Stimulated activated naive CD8-positive, alpha-beta T cell treated with anti-CD3 and anti-CD28 coated beads, Interleukin-15, Interleukin-2, amounts not matched to agents 100 ng/mL and 50 ng/mL, for 24 hours (primary cell): ENCODE measurements around the gene NFATC2.

Experiments
- H3K27ac Mint-ChIP-seq: one replicate; pipeline ENCODE4 v1.8.0; 2021; ENCODE audit warnings: mild to moderate bottlenecking, mixed read lengths
- H3K27me3 Mint-ChIP-seq: one replicate; pipeline ENCODE4 v1.8.0; 2021; ENCODE audit warnings: mixed read lengths
- H3K36me3 Mint-ChIP-seq: one replicate; pipeline ENCODE4 v1.8.0; 2021; ENCODE audit warnings: low read depth, mixed read lengths
- H3K4me1 Mint-ChIP-seq: one replicate; pipeline ENCODE4 v1.8.0; 2021; ENCODE audit warnings: low read depth, mixed read lengths
- H3K4me3 Mint-ChIP-seq: one replicate; pipeline ENCODE4 v1.8.0; 2021; ENCODE audit warnings: mild to moderate bottlenecking, mixed read lengths
- H3K9me3 Mint-ChIP-seq: one replicate; pipeline ENCODE4 v1.8.0; 2021; ENCODE audit warnings: mixed read lengths

NFATC2 gene

DNA sequence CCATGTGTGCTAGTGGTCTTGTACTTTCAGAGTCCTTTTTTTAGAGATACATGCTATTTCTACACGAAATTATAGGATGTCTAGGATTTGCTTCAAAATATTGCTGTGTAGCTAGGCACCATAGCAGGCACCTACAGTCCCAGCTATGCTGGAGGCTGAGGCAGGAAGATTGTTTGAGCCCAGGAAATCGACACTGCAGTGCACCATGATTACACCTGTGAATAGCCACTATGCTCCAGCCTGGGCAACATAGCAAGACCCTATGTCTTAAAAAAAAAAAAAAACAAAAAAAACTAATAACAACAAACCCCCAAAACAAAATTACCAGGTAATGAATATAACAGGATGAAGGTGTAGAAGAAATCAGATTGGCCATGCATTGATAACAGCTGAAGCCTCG lies 121.7 kb downstream of the NFATC2 start:
- Mint-ChIP-seq H3K4me3 (no peak overlapping the region), H3K4me1 (peaks cover 78% of the 10 kb centered on the region), H3K27me3 (no peaks in the 10 kb centered on the region), H3K36me3 (peaks cover 68% of the 10 kb centered on the region), H3K27ac (no peak overlapping the region), H3K9me3 (no peaks in the 10 kb centered on the region)

DNA sequence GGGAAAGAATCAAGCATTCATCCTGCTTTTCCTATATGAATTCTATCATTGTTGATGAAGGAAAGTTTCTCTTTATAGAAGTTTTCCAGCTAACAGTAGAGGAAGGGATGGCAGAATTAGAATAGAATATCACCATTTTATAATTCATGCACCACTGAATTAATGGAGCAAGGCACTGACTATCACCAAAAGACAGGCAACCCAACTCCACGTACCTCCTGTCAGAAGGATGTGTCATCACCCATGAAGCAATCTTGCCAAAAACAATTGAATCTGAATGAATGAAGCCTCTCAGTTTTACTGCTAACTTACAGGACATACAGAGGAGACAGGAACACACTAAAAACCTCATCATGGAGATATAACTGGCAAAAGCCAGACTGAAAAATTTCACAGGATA lies 122.4 kb downstream of the NFATC2 start:
- peaks cover 78% of the 10 kb centered on the region for H3K4me1 Mint-ChIP-seq
- peak overlapping the region; percentile 50 for H3K27ac Mint-ChIP-seq
- no peaks in the 10 kb centered on the region for H3K9me3 Mint-ChIP-seq
- no peaks in the 10 kb centered on the region for H3K27me3 Mint-ChIP-seq
- peaks cover 67% of the 10 kb centered on the region for H3K36me3 Mint-ChIP-seq
- no peak overlapping the region for H3K4me3 Mint-ChIP-seq

DNA sequence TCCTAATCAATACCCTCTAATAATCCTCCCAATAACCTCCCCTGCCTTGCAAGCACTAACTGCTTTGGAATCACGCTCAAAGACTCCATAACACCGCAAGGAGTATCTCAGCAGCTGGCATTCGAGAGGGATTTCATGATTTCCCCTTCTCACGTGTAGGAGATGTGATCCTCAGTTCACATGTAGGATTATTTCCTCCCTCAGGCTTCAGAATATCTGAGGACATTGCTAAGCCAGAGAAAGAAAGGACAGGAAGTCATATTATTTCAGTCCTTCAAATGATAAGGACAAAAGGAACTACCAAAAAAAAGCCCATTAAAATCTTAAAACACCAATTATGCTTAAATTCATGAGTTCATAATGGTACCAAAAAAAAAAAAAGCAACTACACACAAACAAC lies 122.9 kb downstream of the NFATC2 start:
- H3K4me3 Mint-ChIP-seq = no peak overlapping the region
- H3K27ac Mint-ChIP-seq = peak overlapping the region; percentile 68
- H3K9me3 Mint-ChIP-seq = no peaks in the 10 kb centered on the region
- H3K36me3 Mint-ChIP-seq = peaks cover 65% of the 10 kb centered on the region
- H3K4me1 Mint-ChIP-seq = peaks cover 78% of the 10 kb centered on the region
- H3K27me3 Mint-ChIP-seq = no peaks in the 10 kb centered on the region

- H3K27me3 Mint-ChIP-seq = no peaks in the 10 kb centered on the region
- H3K27ac Mint-ChIP-seq = peak overlapping the region; percentile 68
- no peak overlapping the region for H3K4me3 Mint-ChIP-seq
- H3K4me1 Mint-ChIP-seq = peaks cover 78% of the 10 kb centered on the region
- H3K9me3 Mint-ChIP-seq = no peaks in the 10 kb centered on the region
- H3K36me3 Mint-ChIP-seq = peaks cover 63% of the 10 kb centered on the region
Observed at GRCh38 chr20:51419231-51419630, 123.3 kb downstream of the NFATC2 start.

DNA sequence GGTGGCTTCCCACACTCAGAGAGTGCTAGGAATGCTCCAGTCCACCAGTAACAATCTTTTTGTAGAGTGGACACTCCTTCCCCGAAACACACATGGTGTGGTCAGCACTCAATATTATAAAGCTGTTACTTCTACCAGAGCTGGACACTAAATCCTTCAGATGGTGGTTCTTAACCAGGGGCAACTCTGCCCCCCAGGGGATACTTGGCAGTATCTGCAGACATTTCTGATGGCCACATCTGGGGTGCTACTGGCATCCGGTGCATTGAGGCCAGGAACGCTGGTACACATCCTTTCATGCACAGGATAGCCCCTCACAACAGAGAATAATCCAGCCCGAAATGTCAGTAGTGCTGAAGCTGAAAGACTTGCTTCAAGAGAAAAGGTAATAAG lies 124.4 kb downstream of the NFATC2 start:
- Mint-ChIP-seq H3K36me3 (peaks cover 57% of the 10 kb centered on the region), H3K27ac (peak overlapping the region; percentile 49), H3K4me3 (no peak overlapping the region), H3K27me3 (no peaks in the 10 kb centered on the region), H3K4me1 (peaks cover 76% of the 10 kb centered on the region), H3K9me3 (no peaks in the 10 kb centered on the region)

- Mint-ChIP-seq H3K4me1 (peaks cover 74% of the 10 kb centered on the region), H3K36me3 (peaks cover 56% of the 10 kb centered on the region), H3K4me3 (peak overlapping the region; percentile 8), H3K9me3 (no peaks in the 10 kb centered on the region), H3K27ac (peak overlapping the region; percentile 81), H3K27me3 (no peaks in the 10 kb centered on the region)
Observed at GRCh38 chr20:51417250-51418136, 125.0 kb downstream of the NFATC2 start.

- H3K9me3 Mint-ChIP-seq = no peaks in the 10 kb centered on the region
- H3K27me3 Mint-ChIP-seq = no peaks in the 10 kb centered on the region
- peak overlapping the region; percentile 81 for H3K27ac Mint-ChIP-seq
- H3K36me3 Mint-ChIP-seq = peaks cover 48% of the 10 kb centered on the region
- peak overlapping the region; percentile 8 for H3K4me3 Mint-ChIP-seq
- peaks cover 74% of the 10 kb centered on the region for H3K4me1 Mint-ChIP-seq
Observed at GRCh38 chr20:51416532-51417249, 125.8 kb downstream of the NFATC2 start.

DNA sequence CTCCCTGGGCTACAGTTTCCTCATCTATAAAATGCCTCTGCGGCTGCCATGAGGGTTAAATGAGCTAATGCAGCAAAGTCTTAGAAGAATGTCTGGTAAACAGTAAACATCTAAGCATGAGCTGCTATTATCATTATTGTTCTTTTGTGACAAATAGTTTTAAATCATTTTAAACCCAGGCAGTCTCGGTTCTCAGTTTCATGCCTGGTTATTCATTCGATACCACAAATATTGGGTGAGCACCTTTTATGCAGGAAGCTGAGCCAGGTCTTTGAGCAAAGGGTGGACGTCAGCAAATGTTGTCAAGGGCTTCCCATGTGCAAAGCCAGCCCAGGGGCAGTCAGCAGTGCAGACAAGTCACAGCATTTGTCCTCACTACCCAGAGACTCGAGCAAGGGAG lies 128.7 kb downstream of the NFATC2 start:
- Mint-ChIP-seq H3K4me3 (peak overlapping the region; percentile 17), H3K36me3 (peaks cover 31% of the 10 kb centered on the region), H3K9me3 (no peaks in the 10 kb centered on the region), H3K27me3 (no peaks in the 10 kb centered on the region), H3K4me1 (peaks cover 81% of the 10 kb centered on the region), H3K27ac (peak overlapping the region; percentile 55)

- no peaks in the 10 kb centered on the region for H3K27me3 Mint-ChIP-seq
- H3K4me1 Mint-ChIP-seq = peaks cover 82% of the 10 kb centered on the region
Observed at GRCh38 chr20:51412951-51413481, 129.5 kb downstream of the NFATC2 start.

GRCh38 chr20:51412333-51412871 lies 130.1 kb downstream of the NFATC2 start:
- Mint-ChIP-seq H3K27ac (peak overlapping the region; percentile 45), H3K36me3 (peaks cover 34% of the 10 kb centered on the region), H3K4me3 (no peak overlapping the region), H3K27me3 (no peaks in the 10 kb centered on the region), H3K4me1 (peaks cover 82% of the 10 kb centered on the region), H3K9me3 (no peaks in the 10 kb centered on the region)

More at GRCh38 chr20:51412951-51413481, 129.5 kb downstream of the NFATC2 start:
- no peak overlapping the region for H3K4me3 Mint-ChIP-seq
- H3K36me3 Mint-ChIP-seq = peaks cover 32% of the 10 kb centered on the region
- H3K27ac Mint-ChIP-seq = no peak overlapping the region
- H3K9me3 Mint-ChIP-seq = no peaks in the 10 kb centered on the region

- Mint-ChIP-seq H3K27me3 (no peaks in the 10 kb centered on the region), H3K4me3 (no peak overlapping the region), H3K9me3 (no peaks in the 10 kb centered on the region), H3K4me1 (peaks cover 82% of the 10 kb centered on the region), H3K27ac (peak overlapping the region; percentile 45), H3K36me3 (peaks cover 35% of the 10 kb centered on the region)
Observed at GRCh38 chr20:51411870-51412269, 130.6 kb downstream of the NFATC2 start.

GRCh38 chr20:51410586-51411325 lies 131.8 kb downstream of the NFATC2 start:
- no peak overlapping the region for H3K4me3 Mint-ChIP-seq
- H3K4me1 Mint-ChIP-seq = peaks cover 85% of the 10 kb centered on the region
- no peaks in the 10 kb centered on the region for H3K27me3 Mint-ChIP-seq
- peaks cover 42% of the 10 kb centered on the region for H3K36me3 Mint-ChIP-seq
- H3K27ac Mint-ChIP-seq = peak overlapping the region; percentile 1
- H3K9me3 Mint-ChIP-seq = no peaks in the 10 kb centered on the region

DNA sequence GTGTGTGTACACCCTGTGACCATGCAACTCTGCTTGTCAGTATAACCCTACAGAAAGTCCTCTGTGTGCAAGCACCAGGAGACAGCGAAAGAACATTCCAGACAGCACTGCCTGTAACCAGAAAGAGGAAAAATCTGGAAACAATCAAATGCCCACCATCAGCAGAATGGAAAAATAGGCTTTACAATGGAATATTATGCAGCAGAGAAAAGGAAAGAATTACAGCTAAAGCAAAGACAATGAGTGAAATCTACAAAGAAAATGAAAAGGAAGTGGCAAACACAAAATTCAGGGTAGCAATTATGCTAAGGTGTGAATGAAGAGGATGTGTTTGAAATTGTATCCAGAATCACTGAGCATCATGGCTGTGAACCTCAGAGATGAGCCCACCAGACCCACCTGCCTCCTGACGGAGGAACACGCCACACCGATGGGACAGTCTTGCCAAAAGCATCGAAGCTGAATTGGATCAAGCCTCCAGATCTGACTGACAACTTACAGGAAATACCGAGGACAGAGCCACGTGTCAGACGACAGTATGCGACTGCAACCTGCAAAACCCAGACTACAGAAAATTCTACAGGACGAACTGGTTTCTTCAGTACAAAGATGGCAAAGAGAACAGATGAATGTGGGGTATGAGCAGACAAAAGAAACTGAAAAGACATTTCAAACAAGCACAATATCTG lies 133.2 kb downstream of the NFATC2 start:
- Mint-ChIP-seq H3K4me3 (no peak overlapping the region), H3K27ac (peak overlapping the region; percentile 34), H3K9me3 (no peaks in the 10 kb centered on the region), H3K36me3 (peaks cover 49% of the 10 kb centered on the region), H3K27me3 (no peaks in the 10 kb centered on the region), H3K4me1 (peaks cover 85% of the 10 kb centered on the region)
